Measurements from ENCODE around the gene SGTB.
"Not testable (repeated sequence)": the region's sequence is repeated elsewhere in the genome, so short reads cannot be mapped to it uniquely, and the experiment has no call there.

Gene SGTB

GRCh38 chr5:65668696-65669095 lies 53.2 kb downstream of the SGTB start:
- DNase-seq (ENCODE audit: low read depth) = no peak

GRCh38 chr5:65663804-65664521 lies 57.9 kb downstream of the SGTB start:
- DNase-seq (ENCODE audit: low read depth) = peak; percentile 11

DNA sequence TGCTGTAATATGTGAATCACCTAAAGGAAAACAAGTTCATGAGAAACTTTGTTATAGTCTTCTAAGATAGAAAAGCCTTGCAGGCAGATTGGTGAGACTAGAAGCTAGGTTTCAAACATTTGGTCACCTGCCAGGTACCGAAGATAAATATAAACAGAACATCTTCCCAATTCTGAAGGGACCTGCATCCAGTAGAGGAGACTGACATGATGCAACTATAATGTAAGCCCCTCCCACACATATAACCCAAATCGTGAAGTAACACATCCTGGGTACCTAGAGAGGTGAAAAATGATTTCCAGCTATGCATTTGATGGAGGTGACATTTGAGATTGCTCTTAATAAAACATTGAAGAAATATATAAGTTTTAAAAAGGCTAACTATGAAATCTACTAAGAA lies 67.2 kb downstream of the SGTB start:
- DNase-seq (ENCODE audit: low read depth) = no peak

DNA sequence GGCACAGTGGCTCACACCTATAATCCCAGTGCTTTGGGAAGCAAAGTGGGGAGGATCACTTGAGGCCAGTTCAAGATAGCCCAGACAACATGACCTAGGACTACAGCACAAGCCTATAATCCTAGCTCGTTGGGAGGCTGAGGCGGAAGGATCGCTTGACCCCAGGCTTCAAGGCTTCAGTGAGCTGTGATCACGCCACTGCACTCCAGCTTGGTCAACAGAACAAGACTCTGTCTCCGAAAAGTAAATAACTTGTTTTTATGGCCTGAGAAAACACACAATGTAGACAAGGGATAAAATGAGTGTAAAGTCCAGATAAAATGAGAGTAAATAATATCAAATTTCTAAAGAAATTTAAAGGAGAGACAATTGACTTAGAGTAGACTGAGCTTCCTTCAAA lies 70.8 kb downstream of the SGTB start:
- no peak for DNase-seq (ENCODE audit: low read depth)

DNA sequence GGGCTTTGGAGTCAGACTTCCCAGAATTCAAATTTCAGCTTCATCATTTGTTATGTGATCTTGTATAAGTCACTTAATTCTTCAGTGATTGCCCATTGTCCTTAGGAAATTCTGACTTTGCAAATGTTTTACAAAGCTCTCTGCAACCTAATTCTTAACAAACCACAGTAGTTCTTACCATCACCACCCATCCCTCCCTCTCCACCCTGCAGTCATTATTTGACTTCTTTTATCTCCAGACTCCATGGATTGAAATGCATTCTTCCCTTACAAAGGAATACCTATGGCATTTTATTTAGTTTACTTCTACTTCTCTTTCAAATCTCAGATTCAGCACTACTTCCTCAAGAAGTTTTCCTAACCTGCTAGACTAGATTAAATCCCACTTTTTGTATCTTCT lies 74.0 kb downstream of the SGTB start:
- DNase-seq (ENCODE audit: low read depth) = no peak

DNA sequence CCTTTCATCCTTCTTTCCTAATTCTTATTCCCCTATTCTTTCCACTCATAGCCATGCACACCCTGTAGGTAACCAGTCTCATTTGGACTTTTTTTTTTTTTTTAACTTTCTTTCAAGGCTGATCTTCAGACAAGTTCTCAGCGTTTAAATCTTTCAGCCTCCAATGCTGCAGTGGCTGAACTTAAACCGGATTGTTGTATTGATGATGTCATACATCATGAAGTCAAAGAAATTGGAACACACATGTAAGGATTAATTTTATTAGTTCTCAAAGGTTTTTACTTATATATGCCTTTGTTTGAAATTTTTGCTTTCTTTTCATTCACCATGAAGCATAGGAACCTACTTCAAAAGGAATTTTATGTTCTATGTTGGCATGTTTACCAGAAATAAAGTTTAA lies 75.0 kb downstream of the SGTB start:
- no peak for DNase-seq (ENCODE audit: low read depth)

DNA sequence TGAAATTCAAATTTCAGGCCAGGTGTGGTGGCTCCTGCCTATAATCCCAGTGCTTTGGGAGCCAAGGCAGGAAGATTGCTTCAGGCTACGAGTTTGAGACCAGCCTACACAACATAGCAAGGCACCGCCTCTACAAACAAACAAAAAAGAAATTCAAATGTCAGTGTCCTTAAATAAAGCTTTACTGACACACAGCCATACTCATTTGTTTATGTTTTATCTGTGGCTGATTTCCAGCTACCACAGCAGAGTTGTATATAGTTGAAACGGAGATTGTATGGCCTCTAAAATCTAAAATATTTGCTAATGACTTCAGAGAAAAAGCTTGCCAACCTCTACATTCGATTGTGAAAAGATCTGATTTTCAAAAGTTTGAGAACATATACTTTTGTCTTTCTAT lies 81.7 kb downstream of the SGTB start:
- peak; percentile 21 for DNase-seq (ENCODE audit: low read depth)

DNA sequence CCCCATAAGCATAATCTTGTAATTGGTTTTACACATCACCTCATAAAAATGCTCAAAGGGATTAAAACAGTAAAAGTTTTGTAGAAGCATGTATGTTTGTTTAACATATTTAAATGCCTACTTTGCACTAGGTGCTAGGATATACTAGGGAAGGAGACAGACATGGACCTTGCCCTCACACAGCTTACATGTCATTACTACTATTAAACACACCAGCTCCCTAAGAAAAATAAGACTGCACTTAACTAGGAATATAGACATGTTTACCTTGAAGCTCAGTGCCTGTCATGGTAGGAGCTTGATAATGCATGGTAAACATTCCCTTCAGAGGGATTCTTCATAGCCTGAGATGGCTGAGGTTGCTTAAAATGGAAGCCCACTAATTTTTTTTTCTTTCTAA lies 90.9 kb downstream of the SGTB start:
- no peak for DNase-seq (ENCODE audit: low read depth)

GRCh38 chr5:65625743-65626142 lies 96.2 kb downstream of the SGTB start:
- DNase-seq (ENCODE audit: low read depth) = no peak

DNA sequence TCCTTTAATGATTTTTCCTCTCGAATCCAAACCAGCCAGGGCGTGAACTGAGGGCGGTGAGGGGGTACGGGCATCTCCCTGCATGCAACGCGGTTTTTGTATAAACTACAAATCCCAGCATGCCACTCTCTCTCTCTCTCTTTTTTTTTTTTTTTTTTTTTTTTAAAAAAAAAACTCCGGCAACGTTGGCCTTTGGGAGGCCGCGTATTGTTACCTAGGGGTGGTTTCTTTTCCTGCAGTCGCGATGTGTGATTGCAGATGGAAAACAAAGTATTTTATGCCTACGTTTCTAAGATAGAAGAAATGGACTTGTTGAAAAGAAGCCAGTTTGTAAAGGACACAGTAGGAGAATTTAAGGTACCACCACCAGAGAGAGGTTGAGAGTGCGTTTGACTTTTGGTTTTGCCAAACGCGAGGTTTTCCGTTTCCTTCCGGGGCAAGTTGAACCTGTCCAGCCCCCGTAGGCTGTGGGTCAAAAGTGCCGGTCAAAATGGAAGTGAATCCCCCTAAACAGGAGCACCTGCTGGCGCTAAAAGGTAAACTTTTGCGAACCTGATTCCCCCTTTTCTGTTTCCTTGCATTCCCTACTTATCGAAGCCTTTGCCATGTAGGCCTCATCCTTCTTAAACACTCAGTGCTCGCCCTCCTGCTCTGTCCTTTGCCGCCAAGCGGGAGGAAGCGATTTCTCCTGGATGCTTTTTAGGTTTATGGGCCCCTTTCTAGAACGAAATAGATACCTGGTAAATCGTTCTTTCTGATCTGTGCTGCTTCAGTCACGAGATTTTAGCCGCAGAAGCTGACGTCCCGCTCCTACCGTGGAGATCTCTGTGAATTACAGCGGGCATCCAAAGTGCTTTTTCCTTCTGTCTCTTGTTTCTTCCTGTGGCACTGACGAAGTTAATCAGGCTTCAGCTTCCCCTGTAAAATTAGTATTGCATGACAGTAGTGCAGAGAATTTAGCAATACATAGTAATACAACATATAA lies 97.0 kb downstream of the SGTB start, which contains the start of the genes SHLD3 and TRAPPC13:
Gene SHLD3, plus strand, starts transcription at position 457 of the 985 bp plus-strand sequence. CDS start 4,561 bp downstream, outside the sequence.
Gene TRAPPC13, plus strand, starts transcription at position 457 of the 985 bp plus-strand sequence. Its CDS starts 34 bp downstream, at position 491.
- DNase-seq (ENCODE audit: low read depth) = peak; percentile 86

- DNase-seq (ENCODE audit: low read depth) = peak; percentile 95
Observed at GRCh38 chr5:65624025-65624570, 97.8 kb downstream of the SGTB start, which contains the start of gene TRIM23. Gene TRIM23, minus strand, starts transcription at chr5:65624333. Its CDS starts 59 bp downstream, at chr5:65624274.

DNA sequence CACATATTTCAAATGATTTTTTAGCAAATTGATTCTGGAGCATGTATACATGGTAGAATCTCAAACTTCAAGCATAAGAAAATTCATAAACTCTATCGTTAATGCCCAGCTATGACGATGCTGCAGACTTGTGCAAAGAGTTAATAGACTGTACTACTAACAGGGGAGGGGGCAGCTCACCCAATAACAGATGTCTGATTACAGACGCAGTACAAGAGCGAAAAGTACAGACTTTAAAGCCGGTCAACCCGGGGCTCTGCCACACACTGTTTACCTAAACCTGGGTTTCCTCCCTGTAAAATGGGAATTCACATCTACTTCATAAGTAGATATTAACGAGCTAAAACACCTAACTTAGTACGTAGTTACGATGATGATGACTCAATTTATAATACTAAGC lies 98.4 kb downstream of the SGTB start:
- no peak for DNase-seq (ENCODE audit: low read depth)

GRCh38 chr5:65621961-65622360 lies 99.9 kb downstream of the SGTB start:
- not testable (repeated sequence) for DNase-seq (ENCODE audit: low read depth)

DNA sequence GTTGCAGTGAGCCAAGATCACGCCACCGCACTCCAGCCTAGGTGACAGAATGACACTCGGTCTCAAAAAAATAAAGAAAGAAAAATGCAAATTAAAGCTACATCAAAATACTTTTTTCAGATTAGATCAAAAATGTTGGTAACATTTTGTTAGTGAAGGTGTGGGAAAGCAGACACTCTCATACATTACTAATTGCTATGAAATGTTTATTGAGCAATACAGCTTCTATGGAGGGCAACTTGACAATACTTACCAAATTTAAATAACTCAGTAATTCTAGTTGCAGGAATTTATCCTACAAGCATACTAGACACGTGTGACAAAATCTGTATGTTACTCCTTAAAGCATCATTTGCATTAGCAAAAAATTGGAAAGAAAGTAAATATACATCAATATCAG lies 101.9 kb downstream of the SGTB start:
- DNase-seq (ENCODE audit: low read depth) = peak; percentile 17

Data from iris pigment epithelial cell (primary cell).